GM10847 (cell line): Measurements from ENCODE around the gene PHF21B.

Experiments used
- POLR2A ChIP-seq: IDR thresholded peaks from 2 replicates; pipeline ENCODE4 v1.6.1; 2011; ENCODE audit not compliant: insufficient read length; ENCODE audit errors: extremely low read depth

The PHF21B gene

GRCh38 chr22:44850946-44851345 is 158.9 kb downstream of the PHF21B start:
- no peak for TF ChIP-seq POLR2A

- TF ChIP-seq POLR2A: no peak
Observed at GRCh38 chr22:44848791-44849420, 160.9 kb downstream of the PHF21B start.

GRCh38 chr22:44848296-44848741 is 161.5 kb downstream of the PHF21B start:
- no peak for TF ChIP-seq POLR2A

DNA sequence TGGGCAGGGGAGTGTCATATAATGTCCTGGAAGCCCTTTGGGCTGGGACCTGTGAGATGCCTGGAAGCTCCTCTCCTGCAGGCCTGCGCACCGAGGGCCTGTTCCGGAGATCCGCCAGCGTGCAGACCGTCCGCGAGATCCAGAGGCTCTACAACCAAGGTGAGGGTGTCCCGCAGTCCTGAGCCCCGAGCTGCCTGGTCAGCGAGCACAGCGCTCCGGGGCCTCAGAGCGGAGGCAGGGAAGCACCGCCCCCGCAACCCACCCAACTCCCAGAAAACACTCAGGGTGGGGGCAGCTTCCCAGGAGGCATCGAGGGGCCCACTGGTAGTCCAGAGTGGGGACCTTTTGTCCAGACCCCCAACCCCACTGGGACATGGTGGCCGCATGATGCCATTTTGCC is 161.9 kb downstream of the PHF21B start:
- no peak for TF ChIP-seq POLR2A

GRCh38 chr22:44847380-44847779 is 162.4 kb downstream of the PHF21B start:
- TF ChIP-seq POLR2A: no peak

- no peak for TF ChIP-seq POLR2A
Observed at GRCh38 chr22:44846726-44847275, 163.0 kb downstream of the PHF21B start.

DNA sequence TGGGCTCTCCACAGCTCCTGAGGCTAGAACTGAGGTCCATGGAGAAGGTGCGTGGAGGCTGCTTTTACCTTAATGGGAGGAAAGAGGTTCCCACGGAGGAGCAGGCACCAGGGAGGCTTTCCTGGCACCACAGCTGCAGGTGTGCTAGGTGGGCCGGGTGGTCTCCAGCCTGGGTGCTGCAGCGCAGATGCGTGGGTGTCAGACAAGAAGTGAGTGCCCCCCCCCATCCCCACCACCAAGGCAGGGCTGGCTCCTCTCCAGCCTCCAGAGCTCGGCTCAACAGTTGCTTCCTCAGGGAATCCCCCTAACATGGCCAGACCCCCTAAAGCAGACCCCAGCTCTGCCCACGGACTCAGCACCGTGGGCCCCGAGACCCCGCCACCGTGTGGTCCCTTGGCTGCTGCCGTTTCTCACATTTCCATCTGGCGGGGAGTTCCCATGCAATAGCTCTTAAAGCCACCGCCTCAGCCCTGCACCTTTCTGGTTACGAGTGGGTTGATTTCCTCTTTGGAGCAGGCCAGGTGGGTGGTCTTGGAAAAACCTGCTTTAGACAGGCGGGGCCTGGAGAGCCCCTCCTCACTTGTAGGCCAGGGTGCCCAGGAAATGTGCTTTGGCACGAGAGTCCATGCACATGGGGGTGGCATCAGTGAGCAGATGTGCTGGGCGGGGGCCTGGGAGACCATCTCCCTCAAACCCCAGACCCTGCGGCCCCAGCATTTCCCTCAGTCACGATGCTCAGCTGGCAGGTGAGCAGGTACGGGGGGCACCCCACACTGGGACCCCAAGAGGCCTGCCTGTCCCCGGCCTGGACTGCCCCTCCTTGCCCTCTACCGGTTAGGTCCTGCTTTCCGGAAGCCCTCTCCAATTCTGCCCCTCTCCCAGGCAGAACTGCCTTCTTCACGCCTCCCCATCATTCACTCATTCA is 163.7 kb downstream of the PHF21B start:
- no peak for TF ChIP-seq POLR2A

- no peak for TF ChIP-seq POLR2A
Observed at GRCh38 chr22:44845191-44845590, 164.6 kb downstream of the PHF21B start.

- TF ChIP-seq POLR2A: no peak
Observed at GRCh38 chr22:44842417-44842816, 167.4 kb downstream of the PHF21B start.

- no peak for TF ChIP-seq POLR2A
Observed at GRCh38 chr22:44840611-44841322, 169.0 kb downstream of the PHF21B start.

DNA sequence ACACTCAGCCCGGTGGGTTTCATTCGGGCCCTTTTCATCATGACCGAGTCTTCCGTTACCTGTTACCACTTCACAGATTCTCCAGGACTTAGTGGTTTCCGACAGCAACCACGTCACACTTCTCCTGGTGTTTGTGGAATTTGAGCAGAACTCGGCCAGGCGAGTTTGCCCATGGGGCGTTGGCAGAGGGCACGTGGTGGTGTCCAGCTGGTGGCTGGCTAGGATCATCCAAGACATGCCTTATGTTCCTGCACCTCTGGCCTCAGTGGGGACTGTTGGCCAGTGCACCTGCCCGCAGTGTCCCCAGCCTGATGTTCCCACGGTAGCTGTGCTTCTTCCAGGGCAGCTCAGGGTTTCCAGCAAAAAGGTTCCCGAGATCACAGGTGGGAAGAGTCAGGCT is 170.1 kb downstream of the PHF21B start:
- TF ChIP-seq POLR2A: no peak

GRCh38 chr22:44839061-44839460 is 170.7 kb downstream of the PHF21B start:
- TF ChIP-seq POLR2A: no peak

DNA sequence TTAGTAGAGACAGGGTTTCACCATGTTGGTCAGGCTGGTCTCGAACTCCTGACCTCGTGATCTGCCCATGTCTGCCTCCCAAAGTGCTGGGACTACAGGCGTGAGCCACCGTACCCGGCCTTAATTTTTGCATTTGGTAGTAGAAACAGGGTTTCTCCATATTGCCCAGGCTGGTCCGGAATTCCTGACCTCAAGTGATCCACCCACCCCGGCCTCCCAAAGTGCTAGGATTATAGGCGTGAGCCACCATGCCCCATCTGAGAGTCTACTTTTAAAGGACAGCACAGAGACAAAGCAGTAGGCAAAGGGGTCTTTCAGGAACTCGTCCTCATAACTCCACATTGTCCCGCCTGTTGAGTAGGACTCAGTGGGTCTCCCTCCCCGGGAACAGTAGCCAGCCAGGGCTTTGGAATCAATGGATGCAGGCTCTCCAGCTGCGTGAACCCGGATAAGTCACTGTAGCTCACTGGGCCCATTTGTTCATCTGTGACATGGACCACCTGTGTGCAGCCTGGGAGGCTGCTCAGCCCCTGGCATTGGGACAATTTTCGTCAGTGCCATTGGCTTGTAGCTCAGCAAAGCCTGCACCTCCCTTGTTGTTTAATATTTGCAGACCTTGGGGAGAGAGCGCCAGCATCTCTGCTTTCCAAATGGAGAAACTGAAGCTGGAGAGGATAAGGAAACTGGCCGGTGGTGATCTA is 171.3 kb downstream of the PHF21B start:
- no peak for TF ChIP-seq POLR2A

- TF ChIP-seq POLR2A: no peak
Observed at GRCh38 chr22:44837481-44837880, 172.3 kb downstream of the PHF21B start.

DNA sequence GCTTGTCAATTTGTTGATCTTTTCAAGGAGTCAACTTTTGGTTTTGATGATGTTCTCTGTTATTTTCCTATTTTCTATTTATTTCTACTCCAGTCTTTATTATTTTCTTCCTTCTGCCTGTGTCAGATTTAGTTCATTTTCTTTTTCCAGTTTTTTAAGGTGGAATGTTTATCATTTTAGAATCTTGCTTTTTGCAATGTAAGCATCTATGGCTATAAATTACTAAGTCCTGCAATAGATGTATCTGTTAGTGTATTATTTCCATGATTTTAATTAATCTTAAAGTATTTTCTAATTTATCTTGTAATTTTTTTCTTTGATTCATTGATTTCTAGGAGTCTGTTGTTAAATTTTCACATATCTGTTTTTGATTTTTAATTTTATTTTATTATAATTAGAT is 175.7 kb downstream of the PHF21B start:
- no peak for TF ChIP-seq POLR2A
